GM18909 (cell line): ENCODE results near the gene PGBD5.

Source experiments
- ATAC-seq: cut with Tn5 transposase; IDR thresholded peaks from one replicate; pipeline ENCODE4 v1.9.1; 2021; ENCODE audit warnings: mild to moderate bottlenecking; ENCODE audit not compliant: unreplicated experiment, poor library complexity

PGBD5 gene

DNA sequence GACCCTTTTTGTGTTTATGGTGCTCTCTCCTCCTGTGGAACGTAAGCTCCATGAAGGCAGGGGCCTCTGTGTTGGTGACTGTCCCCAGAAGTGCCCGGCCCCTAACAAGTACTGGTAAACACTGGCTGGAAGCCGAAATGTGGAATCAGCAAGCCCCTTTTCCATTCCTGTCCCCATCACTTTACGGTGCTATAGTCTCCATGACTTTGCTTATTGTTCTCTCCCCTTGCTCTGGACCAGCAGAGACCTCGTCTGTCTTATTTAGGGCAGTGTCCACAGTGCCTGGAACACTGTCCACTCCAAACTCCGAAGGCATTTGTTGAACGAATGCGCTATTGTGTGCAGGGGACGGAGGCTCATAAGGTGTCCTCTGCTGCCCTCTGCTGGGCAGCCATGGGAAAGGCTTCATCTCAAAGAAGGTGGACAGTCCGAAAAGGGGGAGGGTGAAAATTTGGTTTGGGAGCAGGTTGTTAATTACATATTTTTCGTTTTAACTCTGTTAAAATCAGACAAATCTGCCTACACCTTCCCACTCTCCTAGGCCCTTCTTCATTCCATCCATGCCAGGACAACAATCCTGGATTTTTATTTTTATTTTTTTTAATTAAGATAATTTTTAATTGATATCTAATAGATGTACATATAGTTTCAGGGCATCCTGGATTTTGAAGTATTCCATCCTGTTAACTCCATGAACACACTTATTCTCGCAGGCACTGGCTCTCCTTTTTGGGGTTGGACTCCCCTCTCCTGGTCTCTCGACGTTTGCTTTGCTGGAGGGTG is 115.6 kb downstream of the PGBD5 start:
- peak; percentile 51 for ATAC-seq

DNA sequence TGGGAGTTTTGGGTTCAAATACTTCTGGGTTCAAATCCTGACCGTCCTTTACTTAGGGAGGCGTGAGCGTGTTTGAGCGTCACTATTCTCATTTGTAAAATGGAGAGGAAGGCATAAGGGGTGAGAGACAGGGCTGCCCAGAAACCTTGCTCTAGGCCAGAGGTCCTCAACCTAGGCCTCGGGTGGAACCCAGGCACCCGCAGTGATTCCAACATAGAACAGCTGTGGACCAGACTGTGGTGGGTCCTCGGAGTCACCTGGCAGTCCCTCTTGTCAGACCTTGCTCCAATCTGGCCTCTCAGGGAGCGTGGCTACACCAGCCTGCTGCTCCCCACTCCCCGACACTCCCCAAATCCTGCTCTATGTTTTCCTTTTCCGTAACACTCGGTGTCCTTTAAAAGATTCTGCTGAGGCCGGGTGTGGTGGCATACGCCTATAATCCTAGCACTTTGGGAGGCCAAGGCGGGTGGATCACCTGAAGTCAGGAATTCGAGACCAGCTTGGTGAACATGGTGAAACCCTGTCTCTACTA is 116.4 kb downstream of the PGBD5 start:
- ATAC-seq = no peak

GRCh38 chr1:230308821-230309220 is 117.3 kb downstream of the PGBD5 start:
- ATAC-seq = no peak

- no peak for ATAC-seq
Measured at GRCh38 chr1:230308039-230308438, 118.1 kb downstream of the PGBD5 start.

- no peak for ATAC-seq
Measured at GRCh38 chr1:230307213-230307612, 118.9 kb downstream of the PGBD5 start.

- peak; percentile 61 for ATAC-seq
Measured at GRCh38 chr1:230306169-230306568, 120.0 kb downstream of the PGBD5 start.

DNA sequence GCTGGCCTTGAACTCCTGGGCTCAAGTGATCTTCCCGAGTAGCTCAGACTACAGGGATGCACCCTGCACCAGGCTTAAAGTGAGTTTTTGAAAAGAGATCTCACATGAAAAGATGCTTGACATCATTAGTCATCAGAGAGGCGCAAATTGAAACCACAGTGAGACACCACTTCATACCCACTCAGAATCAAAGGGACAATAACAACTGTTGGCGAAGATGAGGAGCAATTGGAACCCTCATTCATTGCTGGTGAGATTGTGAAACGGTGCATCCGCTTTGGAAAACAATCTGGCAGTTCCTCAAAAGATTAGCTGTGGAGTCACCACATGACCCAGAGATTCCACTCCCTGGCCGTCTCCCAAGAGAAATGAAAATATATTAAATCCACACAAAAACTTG is 122.3 kb downstream of the PGBD5 start:
- ATAC-seq = no peak

DNA sequence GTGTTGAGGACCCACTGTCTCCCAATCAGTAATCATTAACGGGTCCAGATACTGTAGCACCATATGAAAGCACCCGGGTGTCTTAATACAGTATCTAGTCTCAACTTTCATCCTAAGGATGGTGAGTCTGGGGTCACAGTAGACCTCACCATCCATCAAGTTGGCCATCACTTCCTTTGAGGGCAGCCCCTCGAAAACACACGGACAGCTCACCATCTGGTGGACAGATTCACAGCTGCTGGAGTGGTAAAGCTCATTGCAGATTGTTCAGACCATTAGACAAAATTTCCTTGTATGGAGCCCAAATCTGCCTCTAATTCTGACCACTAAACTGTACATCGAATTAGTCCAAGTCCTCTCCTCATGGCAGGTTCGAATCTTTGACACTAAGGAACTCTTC is 123.1 kb downstream of the PGBD5 start:
- ATAC-seq = no peak

- no peak for ATAC-seq
Measured at GRCh38 chr1:230301822-230302221, 124.3 kb downstream of the PGBD5 start.

DNA sequence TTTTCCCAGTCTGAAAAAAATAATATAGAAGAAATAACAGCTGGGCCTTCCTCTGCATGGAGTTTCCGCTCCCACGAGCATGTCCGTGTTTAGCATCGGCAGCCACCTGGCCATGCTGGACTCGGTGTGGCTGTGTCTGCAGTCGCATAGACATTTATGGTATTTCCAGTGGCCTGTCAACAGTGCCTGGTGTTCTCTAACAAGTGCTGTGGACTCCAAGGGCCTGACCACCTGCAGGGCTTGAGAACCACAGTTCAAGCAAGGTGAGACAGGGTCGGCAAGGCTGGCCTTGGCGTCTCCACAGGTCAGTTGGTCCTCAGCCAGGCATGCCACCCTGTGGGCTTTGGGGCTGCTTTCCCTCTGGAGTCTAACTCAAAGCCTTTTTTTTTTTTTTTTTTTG is 124.8 kb downstream of the PGBD5 start:
- no peak for ATAC-seq

GRCh38 chr1:230300322-230301301 is 125.5 kb downstream of the PGBD5 start:
- no peak for ATAC-seq

DNA sequence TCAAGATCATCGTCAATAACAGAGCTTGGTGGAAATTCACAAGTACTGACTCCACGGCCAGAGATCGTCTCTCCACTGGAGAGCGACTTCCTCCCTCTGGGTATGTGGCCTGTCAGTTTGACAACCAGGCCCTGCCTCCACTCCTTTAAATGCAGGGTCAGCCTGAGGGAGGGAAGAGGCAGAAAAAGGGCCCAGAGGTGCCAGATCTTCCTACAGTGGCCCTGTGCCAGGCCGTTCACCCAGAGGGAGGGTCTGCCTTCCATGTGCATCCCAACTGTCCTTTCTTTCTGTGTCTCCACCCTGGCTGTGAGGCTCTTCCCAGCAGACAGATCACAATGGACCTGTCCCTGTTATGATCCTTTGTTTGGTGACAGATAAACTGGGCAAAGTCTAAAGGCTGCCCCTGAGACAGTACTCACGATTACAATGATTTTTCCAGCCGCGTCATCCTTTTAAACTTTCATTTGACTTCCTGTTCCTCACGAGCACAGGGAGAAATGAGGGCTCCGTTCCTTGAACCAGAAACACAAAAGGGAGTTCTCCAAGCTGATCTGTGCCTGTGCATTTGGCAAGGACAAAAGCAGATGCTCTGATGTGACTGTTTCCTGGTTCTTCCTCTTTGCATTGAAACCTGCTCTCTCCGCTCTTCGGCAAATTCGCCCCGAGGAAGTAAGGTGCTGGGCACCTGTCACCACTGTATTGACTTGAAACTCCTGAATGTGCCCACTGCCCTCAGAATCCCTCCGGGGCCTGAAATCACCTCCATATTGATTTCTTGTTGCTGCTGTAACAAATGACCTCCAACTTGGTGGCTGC is 126.7 kb downstream of the PGBD5 start:
- no peak for ATAC-seq

DNA sequence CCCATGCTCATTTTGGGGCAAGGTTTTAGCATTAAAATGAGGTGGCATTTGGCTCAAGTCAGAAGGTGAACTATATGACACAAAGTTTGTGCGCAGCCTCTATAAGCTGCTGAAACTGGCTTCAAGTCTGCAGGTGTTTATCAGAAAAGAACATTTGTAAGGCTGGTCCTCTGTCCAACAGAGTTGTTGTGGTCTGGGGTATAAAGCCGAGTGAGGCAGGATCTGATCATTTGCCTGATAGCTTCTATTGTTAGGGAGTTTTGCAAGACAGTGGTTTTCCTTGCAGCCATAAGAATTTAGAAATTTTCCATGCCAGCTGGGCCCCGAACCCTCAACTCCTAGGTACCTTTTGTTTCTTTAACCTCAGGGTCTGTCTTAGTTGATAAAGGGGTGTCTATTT is 130.8 kb downstream of the PGBD5 start:
- no peak for ATAC-seq

DNA sequence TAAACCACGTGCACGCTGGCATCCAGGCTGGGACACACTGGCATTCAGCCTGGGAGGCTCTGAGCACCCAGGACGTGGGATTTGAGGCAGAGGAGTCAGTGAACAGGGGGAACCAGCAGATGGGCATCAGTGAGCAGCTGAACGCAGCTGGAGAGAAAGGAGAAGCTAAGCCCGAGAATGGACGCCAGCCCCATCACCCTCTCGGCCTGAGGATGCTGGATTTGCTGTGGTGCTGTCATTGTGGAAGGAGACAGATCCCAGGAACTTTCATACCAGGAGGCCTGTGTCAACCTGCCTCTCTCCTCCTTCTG is 132.8 kb downstream of the PGBD5 start:
- ATAC-seq = no peak

GRCh38 chr1:230292689-230293389 is 133.3 kb downstream of the PGBD5 start:
- no peak for ATAC-seq

DNA sequence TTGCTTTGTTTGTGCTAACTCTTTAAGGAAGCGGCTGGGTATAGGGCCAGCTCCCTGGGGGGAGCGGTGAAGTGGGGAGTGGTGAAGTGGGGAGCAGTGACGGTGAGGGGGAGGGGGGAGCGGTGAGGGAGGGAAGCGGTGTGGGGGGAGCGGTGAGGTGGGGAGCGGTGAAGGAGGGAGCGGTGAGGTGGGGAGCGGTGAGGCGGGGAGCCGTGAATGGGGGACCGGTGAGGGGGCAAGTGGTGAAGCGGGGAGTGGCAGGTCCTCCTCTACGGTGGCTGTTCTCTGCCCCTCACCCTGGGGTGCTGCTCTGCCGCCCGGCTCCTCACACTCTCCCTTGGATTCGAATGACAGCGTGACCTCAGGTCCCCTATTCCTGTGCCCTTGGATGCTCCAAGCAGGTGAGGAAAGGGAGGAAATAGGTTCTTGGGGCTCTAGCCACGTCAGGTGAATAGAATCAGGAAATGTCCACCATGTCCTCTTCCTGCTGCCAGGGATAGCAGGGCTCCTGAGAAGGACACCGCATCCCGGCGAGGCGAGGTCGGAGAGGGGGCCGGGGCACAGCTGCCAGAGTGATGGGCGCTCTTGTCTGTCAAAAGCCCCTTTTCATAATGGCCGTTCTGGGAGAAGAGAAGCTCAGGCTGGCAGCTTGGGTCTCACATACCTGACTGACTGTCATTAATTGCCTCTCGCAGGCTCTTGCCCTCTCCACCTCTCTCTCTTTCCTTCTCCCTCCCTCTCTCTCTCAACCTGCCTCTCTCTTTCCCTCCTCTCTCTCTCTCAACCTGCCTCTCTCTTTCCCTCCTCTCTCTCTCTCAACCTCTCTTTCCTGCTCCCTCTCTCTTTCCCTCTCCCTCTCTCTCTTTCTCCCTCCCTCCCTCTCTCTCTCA is 134.2 kb downstream of the PGBD5 start:
- no peak for ATAC-seq

DNA sequence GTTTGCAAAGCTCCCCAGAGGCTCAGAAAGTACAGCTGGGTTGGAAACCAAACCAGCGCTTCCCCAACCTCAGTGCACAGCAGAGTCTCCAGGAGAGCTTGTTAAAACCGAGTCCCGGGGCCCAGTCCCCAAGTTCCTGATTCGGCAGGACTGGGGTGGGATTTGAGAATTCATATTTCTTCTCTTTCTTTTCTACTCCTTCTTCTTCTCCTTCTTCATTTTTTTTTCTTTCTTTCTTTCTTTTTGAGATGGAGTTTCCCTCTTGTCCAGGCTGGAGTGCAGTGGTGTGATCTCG is 136.8 kb downstream of the PGBD5 start:
- ATAC-seq = no peak

- no peak for ATAC-seq
Measured at GRCh38 chr1:230288641-230289349, 137.3 kb downstream of the PGBD5 start.
